Measurements from ENCODE around the gene SIL1.
A peak's percentile ranks its signal among the peaks of the same experiment; 100 is the strongest.

Gene SIL1

DNA sequence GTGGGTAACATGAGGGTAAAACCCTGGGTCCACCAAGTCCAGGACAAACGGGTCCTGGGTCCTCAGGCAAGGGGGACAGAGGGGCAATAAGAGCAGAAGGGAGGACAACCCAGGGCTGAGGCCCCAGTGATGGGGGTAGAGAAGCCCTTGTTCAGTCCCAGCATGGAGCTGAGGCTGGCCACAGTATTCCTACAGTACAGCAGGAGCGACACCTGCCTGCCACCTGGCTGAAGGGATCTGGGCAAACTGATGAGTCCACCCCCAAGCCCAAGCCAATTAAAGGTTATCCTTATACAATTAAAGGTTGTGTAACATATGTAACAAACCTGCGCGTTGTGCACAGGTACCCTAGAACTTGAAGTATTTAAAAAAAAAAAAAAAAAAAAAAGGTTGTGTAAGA is 225.3 kb downstream of the SIL1 start:
- no peak for DNase-seq

- no peak for DNase-seq
Observed at GRCh38 chr5:138972230-138972629, 225.9 kb downstream of the SIL1 start.

- no peak for DNase-seq
Observed at GRCh38 chr5:138969323-138970002, 228.7 kb downstream of the SIL1 start.

DNA sequence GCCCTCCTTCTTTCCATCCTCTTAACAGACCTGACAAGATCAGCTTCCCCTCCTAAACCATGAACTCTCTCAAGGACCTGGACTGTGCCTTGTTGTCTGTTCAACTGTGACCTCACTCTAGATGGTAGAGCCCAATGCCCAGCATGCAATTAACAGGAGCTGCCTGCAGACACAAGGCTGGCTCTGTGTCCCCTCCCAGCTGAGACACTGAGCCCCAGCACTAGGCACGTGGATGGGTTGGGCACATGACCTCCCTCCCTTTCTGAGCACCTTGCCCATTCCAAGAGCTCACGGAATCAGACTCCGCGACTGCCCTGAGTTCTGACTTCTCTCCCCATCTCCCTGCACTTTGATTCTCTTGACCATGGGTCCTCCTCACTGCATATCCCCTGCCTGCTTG is 229.6 kb downstream of the SIL1 start:
- DNase-seq = no peak

DNA sequence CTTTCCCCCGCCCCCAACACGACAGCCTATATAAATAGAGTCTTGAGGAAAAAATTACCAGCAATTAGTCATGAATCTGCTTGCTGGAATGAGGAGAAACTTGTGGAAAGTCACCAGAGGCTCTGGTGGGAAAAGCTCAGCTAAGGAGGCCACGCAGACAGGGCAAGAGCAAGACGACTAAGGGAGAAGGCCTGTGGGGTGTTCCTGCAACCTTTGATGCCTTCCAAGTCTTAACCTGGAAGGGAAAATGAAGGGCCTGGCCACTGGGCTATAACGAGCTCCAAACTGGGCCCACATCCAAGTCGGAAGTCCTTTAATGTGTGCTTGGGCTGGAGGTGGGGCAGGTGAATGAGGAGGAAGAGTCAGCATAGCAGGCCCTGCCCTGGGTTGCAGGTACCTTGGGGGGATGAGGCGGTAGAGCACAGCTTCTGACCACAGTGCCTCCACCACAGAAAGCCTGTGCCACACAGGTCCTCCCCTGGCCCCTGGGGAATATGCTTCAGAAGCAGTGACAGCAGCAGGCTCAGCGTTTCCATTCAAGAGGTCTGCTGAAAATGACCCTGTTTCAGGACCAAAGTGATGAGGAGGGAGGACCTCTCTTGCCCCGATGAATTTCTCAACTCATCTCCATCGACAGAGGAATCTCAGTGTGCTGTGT is 230.2 kb downstream of the SIL1 start:
- no peak for DNase-seq

GRCh38 chr5:138966236-138966985 is 231.8 kb downstream of the SIL1 start:
- no peak for DNase-seq

DNA sequence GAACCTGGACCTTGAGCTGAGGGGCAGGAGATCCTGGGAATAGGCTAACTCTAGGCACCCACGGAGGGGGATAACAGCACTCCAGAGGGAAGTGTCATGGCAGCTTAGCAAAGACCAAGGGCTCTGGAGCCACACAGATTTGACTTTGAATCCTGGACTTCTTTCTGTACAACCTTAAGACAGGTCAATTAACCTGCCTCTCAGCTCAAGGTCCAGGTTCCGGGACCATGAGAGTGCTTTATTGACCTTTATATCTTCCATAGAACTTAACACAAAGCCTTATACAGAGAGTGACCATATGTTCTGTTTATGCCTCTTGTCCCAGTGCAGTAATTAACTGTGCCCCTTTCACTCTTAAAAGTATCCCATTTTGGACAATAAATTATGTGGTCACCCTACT is 232.5 kb downstream of the SIL1 start:
- no peak for DNase-seq

DNA sequence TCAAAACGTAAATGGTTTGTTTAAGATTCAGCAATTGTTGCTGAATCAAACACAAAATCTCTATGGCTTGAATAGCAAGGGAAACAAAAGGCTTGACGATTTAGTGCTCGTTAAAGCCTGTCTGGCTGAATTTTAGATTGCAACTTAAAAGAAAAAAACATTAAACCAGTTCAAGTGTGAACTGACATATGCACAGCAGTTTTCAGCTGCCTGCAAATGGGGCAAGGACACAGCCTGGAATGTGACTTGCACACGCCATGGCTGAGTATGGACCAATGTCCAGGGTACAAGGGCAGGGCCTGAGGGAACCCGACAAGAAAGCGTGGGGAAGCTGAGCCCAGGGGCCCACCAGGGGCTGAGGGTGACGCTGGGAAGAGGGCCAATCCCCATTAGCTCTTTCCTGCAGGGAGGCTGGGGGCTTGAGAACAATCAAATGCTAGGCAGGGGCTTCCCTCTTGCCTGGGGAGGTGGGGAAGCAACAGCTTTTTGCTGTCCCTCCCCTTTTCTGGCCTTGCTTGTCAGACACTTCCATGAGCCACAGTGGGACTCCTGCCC is 233.4 kb downstream of the SIL1 start:
- DNase-seq = no peak

DNA sequence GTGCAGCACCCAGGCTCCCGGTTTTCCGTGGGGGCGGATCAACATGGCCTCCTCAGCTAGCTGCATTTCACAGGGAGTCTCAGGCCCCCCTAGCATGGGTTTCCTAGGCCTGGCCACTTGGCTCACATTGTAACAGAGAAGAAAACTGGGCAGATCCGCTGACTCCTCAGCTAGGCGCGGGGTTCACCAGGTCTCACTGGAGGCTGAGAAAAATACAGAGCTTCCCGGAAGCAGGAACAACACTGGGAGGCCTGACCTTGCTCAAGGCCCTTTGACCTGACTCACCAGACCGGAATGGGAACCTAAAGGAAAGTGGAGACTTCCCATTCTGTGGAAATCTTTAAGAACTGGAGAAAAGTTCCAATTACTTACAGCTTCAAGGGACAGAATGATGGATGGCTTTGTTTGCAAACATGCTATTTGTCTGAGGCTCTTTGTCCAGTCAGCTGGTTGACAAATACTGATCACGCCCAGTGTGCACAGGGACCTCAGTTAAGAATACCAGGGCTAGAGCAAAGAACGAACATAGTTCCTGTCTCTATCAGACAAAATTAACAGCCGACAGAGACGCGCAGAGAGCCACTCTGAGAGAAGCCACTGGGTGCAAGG is 234.3 kb downstream of the SIL1 start:
- DNase-seq = peak; percentile 44

DNA sequence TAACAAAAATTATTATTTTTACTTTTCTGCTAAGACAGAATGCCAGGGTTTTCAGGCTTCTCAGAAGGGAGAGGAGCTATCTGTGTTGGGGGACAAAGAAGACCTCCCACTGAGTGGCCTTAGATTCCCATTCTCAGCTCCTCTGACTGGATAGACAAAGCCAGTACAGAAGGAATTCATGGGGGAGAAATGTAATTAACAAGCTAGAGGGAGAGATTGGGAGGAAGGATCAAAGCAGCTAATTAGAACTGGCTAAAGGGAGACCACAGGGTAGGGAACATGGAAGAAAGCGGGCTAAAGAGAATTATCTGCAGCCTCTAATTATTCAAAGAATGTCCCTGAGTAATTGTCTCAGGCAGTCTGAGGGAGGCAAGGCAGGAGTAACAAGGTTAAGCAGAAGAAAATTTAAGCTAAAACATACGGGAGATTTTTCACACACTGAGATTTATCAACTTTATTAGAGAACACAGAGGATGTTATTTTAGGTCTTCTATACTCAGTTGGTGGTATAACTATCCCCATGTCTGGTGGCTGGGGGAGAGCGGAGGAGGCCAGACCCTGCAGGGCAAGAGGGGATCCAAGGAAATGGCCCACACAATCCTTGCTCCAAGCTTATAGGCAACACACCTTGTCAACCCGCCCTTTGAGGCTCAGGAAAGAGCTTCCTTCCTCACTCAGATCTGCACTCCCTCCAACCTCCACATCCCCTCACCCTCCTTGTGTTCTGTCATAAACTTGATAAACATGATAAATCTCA is 235.4 kb downstream of the SIL1 start:
- no peak for DNase-seq

GRCh38 chr5:138961729-138962128 is 236.4 kb downstream of the SIL1 start:
- DNase-seq = no peak

GRCh38 chr5:138961221-138961620 is 236.9 kb downstream of the SIL1 start:
- DNase-seq = no peak

- no peak for DNase-seq
Observed at GRCh38 chr5:138960145-138960692, 237.9 kb downstream of the SIL1 start.

DNA sequence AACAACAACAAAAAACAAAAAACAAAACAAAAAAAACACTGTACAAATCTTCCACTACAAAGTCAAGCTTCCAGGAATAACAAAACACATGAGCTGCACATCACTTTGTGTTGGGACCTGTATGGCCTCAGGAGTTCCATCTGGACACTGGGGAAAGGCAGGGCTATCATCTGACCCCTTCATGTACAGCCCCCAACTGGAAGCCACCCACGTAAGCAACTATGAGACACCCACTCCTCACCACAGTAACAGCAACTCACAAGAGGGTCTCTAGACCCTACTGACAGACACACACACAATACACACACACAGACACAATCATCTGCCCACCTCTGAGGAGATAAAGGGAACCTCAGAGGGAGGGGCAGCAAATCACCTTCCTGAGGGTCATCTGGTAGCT is 241.4 kb downstream of the SIL1 start:
- DNase-seq = no peak

DNA sequence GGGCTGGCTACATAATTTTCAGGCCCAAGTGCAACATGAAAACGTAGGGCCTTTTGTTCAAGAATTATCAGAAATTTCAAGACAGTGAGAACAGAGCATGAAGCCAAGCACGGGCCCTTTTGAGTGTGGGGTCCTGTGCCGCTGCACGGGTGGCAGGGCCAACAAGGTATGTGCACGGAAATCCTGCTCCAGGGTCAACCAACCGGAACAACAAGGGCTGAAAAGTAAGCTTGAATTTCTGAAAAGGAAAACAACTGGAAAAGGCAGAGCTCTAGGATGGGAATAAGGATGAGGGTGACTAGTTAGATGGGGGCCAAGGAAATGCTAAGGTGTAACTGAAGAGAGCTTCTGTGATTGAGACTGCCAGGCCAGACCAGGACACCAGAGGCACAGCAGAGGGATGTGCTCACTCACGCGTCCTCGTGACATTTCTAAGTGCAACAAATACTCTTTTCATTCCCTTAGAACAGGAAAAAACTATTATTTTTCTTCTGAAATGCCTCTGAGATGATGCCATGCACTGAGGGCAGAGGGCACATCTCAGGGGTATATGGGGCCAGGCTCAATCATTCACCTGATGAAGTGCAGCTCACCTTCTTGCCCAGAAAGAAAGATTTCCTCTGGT is 242.4 kb downstream of the SIL1 start:
- DNase-seq = no peak

DNA sequence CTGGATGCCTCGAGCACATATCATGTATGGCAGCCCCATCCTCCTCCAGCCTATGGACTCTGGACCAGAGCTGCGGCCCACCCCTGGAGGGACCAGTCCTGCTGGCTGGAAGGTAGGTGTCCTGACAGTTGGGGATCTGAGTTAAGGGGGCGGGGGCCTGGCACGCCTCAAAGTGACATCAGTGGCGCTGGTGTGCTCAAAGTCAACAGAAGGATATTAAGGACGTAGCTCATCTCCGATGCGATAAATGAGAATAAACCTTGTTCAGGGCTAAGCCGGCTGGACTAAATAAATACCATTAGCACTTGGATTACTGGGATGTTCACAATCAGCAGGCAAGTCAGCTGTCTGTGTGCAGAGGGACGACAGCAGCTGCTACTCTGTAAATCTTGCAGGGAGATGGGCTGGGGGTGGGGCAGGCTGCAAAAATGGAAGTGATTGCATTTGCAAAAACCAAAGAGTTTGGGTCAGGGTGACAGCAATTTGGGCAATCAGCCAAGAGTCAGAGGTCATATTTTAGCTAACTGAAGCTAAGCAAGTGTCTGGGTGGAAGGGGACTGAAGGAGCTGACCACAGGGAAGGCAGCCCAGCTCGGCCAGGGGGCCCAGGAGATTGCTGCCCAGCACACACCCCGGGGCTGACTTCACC is 243.0 kb downstream of the SIL1 start:
- peak; percentile 53 for DNase-seq

GRCh38 chr5:138954257-138955012 is 243.7 kb downstream of the SIL1 start:
- no peak for DNase-seq

DNA sequence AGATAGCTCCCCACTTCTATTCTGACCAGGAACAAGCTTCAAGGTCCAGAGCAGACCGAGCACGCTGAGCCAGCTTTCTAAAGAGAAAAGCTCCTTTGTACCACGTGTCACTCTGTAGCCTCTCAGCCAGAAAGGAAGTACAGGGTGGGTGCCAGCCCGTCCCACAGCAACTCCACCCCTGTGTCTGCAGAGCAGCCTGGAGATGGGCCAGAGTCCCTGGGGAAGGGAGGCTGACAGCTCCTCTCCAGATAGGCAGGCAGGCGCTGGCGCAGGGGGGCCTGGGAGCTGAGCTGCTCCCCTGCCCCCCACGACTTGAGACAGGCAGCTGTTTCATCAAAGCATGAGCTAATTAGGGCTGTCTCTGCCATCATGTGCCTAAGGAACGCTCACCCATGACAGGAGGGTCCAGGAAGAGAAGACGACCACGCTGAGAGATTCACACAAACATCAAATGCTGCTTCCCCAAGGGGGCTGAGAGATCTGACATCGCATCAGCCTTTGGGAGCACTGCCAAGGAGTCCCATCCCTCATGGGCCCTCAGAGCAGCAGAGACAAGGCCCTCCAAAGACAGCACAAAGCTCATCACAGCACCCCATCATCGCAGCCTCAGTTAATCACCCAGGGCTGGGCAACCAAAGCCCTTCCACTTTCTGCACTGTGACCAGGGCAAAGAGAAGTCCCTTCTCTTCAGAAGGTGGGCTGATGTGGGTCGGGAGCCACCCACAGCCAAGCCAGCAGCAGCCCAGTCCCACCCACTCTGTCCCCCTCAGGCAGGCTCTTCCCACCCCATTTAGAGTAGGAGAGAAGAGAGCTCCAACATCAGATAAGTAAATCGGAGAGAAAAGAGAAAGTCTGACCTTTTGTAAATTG is 244.5 kb downstream of the SIL1 start:
- DNase-seq = peak; percentile 8

GRCh38 chr5:138952962-138953361 is 245.2 kb downstream of the SIL1 start:
- DNase-seq = no peak
